ENCODE results near the gene CENPI.
A peak's percentile ranks its signal among the peaks of the same experiment; 100 is the strongest.
"Not testable (repeated sequence)": the region's sequence is repeated elsewhere in the genome, so short reads cannot be mapped to it uniquely, and the experiment has no call there.

CENPI gene

GRCh38 chrX:101097546-101098453, at the start of gene CENPI:
TSS of gene CENPI (plus strand) at chrX:101098204. CDS start at chrX:101101071, 2,867 bp downstream.
- peak; percentile 77 to 80 for DNase-seq (ENCODE audit: low read depth in 2 of 2)

GRCh38 chrX:101051153-101051548, 46.9 kb upstream of the CENPI start:
- no peak for DNase-seq (ENCODE audit: low read depth in 2 of 2)

- DNase-seq (ENCODE audit: low read depth in 2 of 2) = peak; percentile 13 to 16
Observed at GRCh38 chrX:101051549-101052302, 46.3 kb upstream of the CENPI start, which contains the start of gene TRMT2B. TSS of gene TRMT2B (minus strand) at chrX:101052111. CDS start at chrX:101042289, 9,822 bp downstream.

- DNase-seq (ENCODE audit: low read depth in 2 of 2) = not testable (repeated sequence)
Observed at GRCh38 chrX:101056551-101056950, 41.5 kb upstream of the CENPI start.

- no peak for DNase-seq (ENCODE audit: low read depth in 2 of 2)
Observed at GRCh38 chrX:101057093-101057714, 40.8 kb upstream of the CENPI start.

GRCh38 chrX:101062176-101062575, 35.8 kb upstream of the CENPI start:
- DNase-seq (ENCODE audit: low read depth in 2 of 2) = peak; percentile 23 to 33

GRCh38 chrX:101071582-101071981, 26.4 kb upstream of the CENPI start:
- DNase-seq (ENCODE audit: low read depth in 2 of 2) = no peak

GRCh38 chrX:101078716-101079598, 19.0 kb upstream of the CENPI start, which contains the start of gene TMEM35A:
TSS of gene TMEM35A (plus strand) at chrX:101078879. CDS start at chrX:101079003, 124 bp downstream.
- peak in 1 of 2 experiments; percentile 0 for DNase-seq (ENCODE audit: low read depth in 2 of 2)

- no peak for DNase-seq (ENCODE audit: low read depth in 2 of 2)
Observed at GRCh38 chrX:101079736-101080270, 18.2 kb upstream of the CENPI start.

- no peak for DNase-seq (ENCODE audit: low read depth in 2 of 2)
Observed at GRCh38 chrX:101080326-101081124, 17.5 kb upstream of the CENPI start.

GRCh38 chrX:101081231-101081630, 16.8 kb upstream of the CENPI start:
- DNase-seq (ENCODE audit: low read depth in 2 of 2) = no peak

GRCh38 chrX:101091817-101092216, 6.2 kb upstream of the CENPI start:
- DNase-seq (ENCODE audit: low read depth in 2 of 2) = no peak

GRCh38 chrX:101108284-101108683, 10.3 kb downstream of the CENPI start:
- peak; percentile 12 to 19 for DNase-seq (ENCODE audit: low read depth in 2 of 2)

- no peak for DNase-seq (ENCODE audit: low read depth in 2 of 2)
Observed at GRCh38 chrX:101117701-101118100, 19.7 kb downstream of the CENPI start.

- no peak for DNase-seq (ENCODE audit: low read depth in 2 of 2)
Observed at GRCh38 chrX:101136235-101136634, 38.2 kb downstream of the CENPI start.

All from fibroblast of skin of left biceps (primary cell).